Upper lobe of left lung (tissue), 6 donors: ENCODE results near the gene SLC5A6. TPM values are rescaled to one million over a fixed set of nuclear protein-coding genes. Genes with fewer than 3 reads are reported as not detected.
A peak's percentile ranks its signal among the peaks of the same experiment; 100 is the strongest.

ENCODE experiments used
- ATAC-seq, 2 donors: fragments of 200-7000 bp; cut with Tn5 transposase; one replicate each; pipeline ENCODE4 v1.9.1; 2022; ENCODE audit warnings: mild to moderate bottlenecking in 2 of 2, moderate library complexity in 2 of 2; ENCODE audit not compliant: low FRiP score in 2 of 2
- DNase-seq, 2 donors: peaks; one replicate each; pipeline ENCODE4 v3.0.0-alpha.2; 2019 to 2020
- H3K27ac ChIP-seq, 4 donors: fragments of 200-600 bp; sonication (generic); one replicate each; pipeline ENCODE4 v1.5.1; 2016 to 2019
- H3K27me3 ChIP-seq, 4 donors: fragments of 200-600 bp; sonication (generic); one replicate each; pipeline ENCODE4 v1.5.1; 2017 to 2019
- H3K36me3 ChIP-seq, 4 donors: fragments of 200-600 bp; sonication (generic); one replicate each; pipeline ENCODE4 v1.5.1; 2016 to 2019
- H3K4me1 ChIP-seq, 4 donors: fragments of 200-600 bp; sonication (generic); one replicate each; pipeline ENCODE4 v1.5.1; 2018 to 2019
- H3K4me3 ChIP-seq, 4 donors: fragments of 200-600 bp; sonication (generic); one replicate each; pipeline ENCODE4 v1.5.1; 2017 to 2019; ENCODE audit warnings: mild to moderate bottlenecking in 2 of 4, moderate library complexity in 1 of 4
- H3K9me3 ChIP-seq, 4 donors: fragments of 200-600 bp; sonication (generic); one replicate each; pipeline ENCODE4 v1.5.1; 2018 to 2019
- EP300 ChIP-seq, 4 donors: sonication (generic); formaldehyde crosslinking; IDR thresholded peaks; one replicate each; pipeline ENCODE4 v1.5.1; 2017; ENCODE audit warnings: antibody characterized with exemption in 4 of 4, control low read depth in 2 of 4
- POLR2A ChIP-seq, 4 donors: fragments of 450-650 bp; IDR thresholded peaks; one replicate each; pipeline ENCODE4 v1.5.1; 2016 to 2017; ENCODE audit warnings: antibody characterized with exemption in 4 of 4, mild to moderate bottlenecking in 2 of 4
- POLR2AphosphoS5 ChIP-seq, 2 donors: sonication (generic); formaldehyde crosslinking; IDR thresholded peaks; one replicate each; pipeline ENCODE4 v1.5.1; 2017; ENCODE audit warnings: antibody characterized with exemption in 2 of 2
- WGBS, 2 donors: methylation state at CpG; one replicate each; pipeline ENCODE4 v1.1.5; 2017 to 2018; 5-methylcytosine and 5-hydroxymethylcytosine counted together
- total RNA-seq, 6 donors: library from RNA; depleted of rRNA in 4 of 6; stranded (reverse); fragments of >200 nt in 4 of 6; gene quantifications; one replicate each; pipeline versions ENCODE4 v1.1.0 to v1.2.1, GENCODE V29; 2016 to 2021
- TF ChIP-seq, protein P1 (sequence below), 6 experiments: fragments of 450-650 bp in 4 of 6; fragments of 200-600 bp in 2 of 6; sonication (generic) in 2 of 6; IDR thresholded peaks; one replicate each; pipeline ENCODE4 v1.5.1; 2016 to 2019; ENCODE audit warnings: antibody characterized with exemption in 6 of 6
- donor health status: DM: no; HTN: no; CAD: no; lungs with moderate emphysema.
- donor health status: DM: no; HTN: yes; CAD: no; lungs with severe emphysema.

SLC5A6 gene
- total RNA-seq, 6 donors from 2014 or later = 13.6 to 29.6 (median 21.0) TPM

DNA sequence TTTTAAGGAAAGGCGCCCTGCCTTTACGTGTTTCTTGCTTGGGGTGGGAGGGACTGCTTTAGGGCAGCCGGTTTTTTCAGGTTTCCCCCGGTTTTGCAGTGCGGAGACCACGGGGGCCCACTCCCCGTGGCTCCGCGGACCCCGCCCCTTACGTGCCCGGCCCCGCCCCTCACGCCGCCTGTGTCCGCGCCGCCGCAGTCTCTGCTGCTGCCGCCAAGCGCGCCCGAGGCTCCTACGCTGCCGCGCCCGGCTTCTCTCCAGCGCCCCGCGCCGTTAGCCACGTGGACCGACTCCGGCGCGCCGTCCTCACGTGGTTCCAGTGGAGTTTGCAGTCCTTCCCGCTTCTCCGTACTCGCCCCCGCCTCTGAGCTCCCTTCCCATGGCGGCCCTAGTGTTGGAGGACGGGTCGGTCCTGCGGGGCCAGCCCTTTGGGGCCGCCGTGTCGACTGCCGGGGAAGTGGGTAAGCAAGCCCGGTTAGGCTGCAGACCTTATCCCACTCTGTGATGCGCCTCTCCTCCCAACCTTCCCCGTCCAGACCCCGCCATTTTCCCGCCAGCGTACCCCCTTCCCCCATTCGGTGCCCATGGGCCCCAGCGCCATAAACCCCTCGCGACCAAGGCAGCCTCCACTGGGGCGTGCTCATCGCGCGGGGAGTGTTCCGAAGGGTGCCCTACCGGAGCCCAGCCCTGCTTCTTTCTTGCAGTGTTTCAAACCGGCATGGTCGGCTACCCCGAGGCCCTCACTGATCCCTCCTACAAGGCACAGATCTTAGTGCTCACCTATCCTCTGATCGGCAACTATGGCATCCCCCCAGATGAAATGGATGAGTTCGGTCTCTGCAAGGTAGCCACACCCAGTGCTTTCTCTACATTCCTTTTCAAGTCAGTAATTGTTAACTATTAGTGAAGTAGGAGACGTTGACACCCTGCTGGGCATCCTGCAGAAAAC is 5.4 kb upstream of the SLC5A6 start, which contains the start of gene CAD:
CAD (plus strand) TSS at position 197 of the 949 bp plus-strand sequence; CDS start at position 380, 183 bp downstream.
- DNase-seq = peak; percentile 92 to 98
- H3K27ac ChIP-seq = peak within 1 kb of the TSS; percentile 63 to 74 (median 69)
- H3K9me3 ChIP-seq = no peaks in the 10 kb centered on the region
- peaks cover 0 to 34% (median 9%) of the 10 kb centered on the region in 4 donors for H3K36me3 ChIP-seq
- 1% methylated on average over 52 to 67 of the region's 72 CpGs for WGBS, 2 donors
- peak in 1 of 4 donors; percentile 46 for TF ChIP-seq POLR2A (IDR thresholded peaks at IDR 0.05)
- TF ChIP-seq, protein P1, sequence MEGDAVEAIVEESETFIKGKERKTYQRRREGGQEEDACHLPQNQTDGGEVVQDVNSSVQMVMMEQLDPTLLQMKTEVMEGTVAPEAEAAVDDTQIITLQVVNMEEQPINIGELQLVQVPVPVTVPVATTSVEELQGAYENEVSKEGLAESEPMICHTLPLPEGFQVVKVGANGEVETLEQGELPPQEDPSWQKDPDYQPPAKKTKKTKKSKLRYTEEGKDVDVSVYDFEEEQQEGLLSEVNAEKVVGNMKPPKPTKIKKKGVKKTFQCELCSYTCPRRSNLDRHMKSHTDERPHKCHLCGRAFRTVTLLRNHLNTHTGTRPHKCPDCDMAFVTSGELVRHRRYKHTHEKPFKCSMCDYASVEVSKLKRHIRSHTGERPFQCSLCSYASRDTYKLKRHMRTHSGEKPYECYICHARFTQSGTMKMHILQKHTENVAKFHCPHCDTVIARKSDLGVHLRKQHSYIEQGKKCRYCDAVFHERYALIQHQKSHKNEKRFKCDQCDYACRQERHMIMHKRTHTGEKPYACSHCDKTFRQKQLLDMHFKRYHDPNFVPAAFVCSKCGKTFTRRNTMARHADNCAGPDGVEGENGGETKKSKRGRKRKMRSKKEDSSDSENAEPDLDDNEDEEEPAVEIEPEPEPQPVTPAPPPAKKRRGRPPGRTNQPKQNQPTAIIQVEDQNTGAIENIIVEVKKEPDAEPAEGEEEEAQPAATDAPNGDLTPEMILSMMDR (IDR thresholded peaks at IDR 0.05) = peak in 5 of 6 experiments; percentile 18 to 66 (median 57)
- TF ChIP-seq EP300 (IDR thresholded peaks at IDR 0.05) = no peak
- TF ChIP-seq POLR2AphosphoS5 (IDR thresholded peaks at IDR 0.05) = peak in 1 of 2 donors; percentile 66
- peaks cover 16 to 29% (median 22%) of the 10 kb centered on the region in 4 donors for H3K4me1 ChIP-seq
- peak within 1 kb of the TSS; percentile 71 to 81 (median 73) for H3K4me3 ChIP-seq
- peak; percentile 93 to 97 for ATAC-seq
- no peaks in the 10 kb centered on the region for H3K27me3 ChIP-seq

DNA sequence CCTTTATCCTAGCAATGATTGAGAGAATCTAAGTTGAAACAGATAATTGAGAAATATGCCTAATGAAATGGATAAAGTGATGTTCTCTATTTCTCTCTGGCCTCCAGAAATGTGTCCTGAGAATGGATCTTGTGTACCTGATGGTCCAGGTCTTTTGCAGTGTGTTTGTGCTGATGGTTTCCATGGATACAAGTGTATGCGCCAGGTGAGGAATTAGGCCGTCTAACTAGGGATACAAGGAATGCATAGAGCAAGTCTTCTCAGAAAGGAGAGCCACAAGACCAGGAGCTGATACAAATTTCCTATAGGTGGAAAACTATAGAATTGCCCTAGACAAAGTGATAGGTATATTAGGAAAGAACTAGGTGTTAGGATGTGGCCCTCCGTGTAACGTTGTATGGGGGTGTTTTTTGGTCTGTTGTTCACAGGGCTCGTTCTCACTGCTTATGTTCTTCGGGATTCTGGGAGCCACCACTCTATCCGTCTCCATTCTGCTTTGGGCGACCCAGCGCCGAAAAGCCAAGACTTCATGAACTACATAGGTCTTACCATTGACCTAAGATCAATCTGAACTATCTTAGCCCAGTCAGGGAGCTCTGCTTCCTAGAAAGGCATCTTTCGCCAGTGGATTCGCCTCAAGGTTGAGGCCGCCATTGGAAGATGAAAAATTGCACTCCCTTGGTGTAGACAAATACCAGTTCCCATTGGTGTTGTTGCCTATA is 4.5 kb upstream of the SLC5A6 start:
- no peak for DNase-seq
- no peak for TF ChIP-seq POLR2AphosphoS5 (IDR thresholded peaks at IDR 0.05)
- no peak for TF ChIP-seq POLR2A (IDR thresholded peaks at IDR 0.05)
- no peak for TF ChIP-seq EP300 (IDR thresholded peaks at IDR 0.05)
- TF ChIP-seq, protein P1 (IDR thresholded peaks at IDR 0.05) = no peak

DNA sequence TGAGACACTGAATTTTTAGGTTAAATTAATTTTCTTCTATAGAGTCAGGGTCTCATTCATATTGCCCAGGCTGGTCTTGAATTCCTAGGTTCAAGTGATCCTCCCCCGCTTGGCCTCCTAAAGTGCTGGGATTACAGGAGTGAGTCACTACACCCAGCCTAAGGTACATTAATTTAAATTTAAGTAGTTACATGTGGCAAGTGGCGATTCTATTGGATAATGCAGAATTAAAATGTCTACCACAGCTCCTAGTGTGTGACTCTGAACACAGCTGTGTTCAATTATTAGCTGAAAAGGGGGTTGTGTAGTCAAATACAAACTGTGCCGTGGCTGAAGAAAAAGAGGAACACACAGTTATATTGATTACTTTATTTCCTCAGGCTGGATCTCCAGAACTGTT is 2.9 kb upstream of the SLC5A6 start:
- H3K4me1 ChIP-seq = peaks cover 21 to 37% (median 26%) of the 10 kb centered on the region in 4 donors
- H3K27ac ChIP-seq = no peak overlapping the region
- ATAC-seq = no peak
- H3K36me3 ChIP-seq = peaks cover 0 to 15% (median 0%) of the 10 kb centered on the region in 4 donors
- DNase-seq = no peak
- no peaks in the 10 kb centered on the region for H3K27me3 ChIP-seq
- H3K9me3 ChIP-seq = no peaks in the 10 kb centered on the region
- WGBS, 2 donors = 91 to 93% methylated on average over 3 of the region's 3 CpGs
- H3K4me3 ChIP-seq = no peak overlapping the region
- no peak for TF ChIP-seq POLR2A (IDR thresholded peaks at IDR 0.05)
- TF ChIP-seq, protein P1 (IDR thresholded peaks at IDR 0.05) = no peak

More for the DNA sequence above, 4.5 kb upstream of the SLC5A6 start:
- ATAC-seq = no peak
- Histone ChIP-seq H3K27ac (peak overlapping the region; percentile 63 to 74 (median 69)), H3K36me3 (peaks cover 0 to 26% (median 4%) of the 10 kb centered on the region in 4 donors), H3K4me3 (peak overlapping the region; percentile 71 to 81 (median 73)), H3K27me3 (no peaks in the 10 kb centered on the region), H3K9me3 (no peaks in the 10 kb centered on the region), H3K4me1 (peaks cover 16 to 29% (median 22%) of the 10 kb centered on the region in 4 donors)
- 83 to 91% methylated on average over 13 of the region's 13 CpGs for WGBS, 2 donors

DNA sequence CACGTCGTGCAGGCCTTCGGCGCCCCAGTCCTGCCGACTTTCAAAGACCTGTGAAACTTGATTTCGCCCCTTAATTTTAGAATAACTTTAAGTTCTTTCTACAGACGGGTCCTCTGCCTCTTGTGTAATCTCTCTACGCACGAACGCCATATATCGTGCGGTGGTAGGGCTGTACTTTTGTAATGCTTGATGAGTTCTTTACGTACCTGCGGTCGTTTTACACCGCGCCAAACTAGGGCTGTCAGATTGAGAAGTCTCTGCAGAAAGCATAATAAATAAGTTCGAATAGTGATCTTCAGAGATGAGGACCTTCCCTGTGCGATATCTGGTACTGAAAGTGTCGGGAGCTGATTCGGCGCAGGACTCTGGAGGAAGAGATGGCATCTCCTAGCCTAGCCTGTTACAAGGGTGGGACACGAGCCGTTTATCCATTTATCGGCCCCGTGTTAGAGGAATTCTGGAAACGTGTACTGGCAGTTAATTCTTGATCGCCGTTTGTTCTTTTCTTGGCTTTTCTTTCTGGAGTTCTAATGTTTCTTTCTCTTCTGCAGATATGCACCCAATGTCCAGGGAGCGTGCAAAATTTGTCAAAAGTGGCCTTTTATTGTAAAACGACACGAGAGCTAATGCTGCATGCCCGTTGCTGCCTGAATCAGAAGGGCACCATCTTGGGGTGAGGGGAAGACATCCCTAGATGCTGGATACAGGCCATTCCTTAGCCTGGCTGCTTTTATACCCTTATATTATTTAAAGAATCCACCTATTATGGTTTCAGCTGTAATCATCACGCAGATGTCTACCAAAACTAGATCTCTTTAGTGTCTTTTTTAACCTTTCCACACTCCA is 781 bp upstream of the SLC5A6 start:
- no peak for DNase-seq
- Histone ChIP-seq H3K4me3 (peak overlapping the region; percentile 68 to 89 (median 84)), H3K27ac (peak overlapping the region; percentile 95 to 100 (median 98)), H3K9me3 (no peaks in the 10 kb centered on the region), H3K36me3 (peaks cover 0 to 19% (median 8%) of the 10 kb centered on the region in 4 donors), H3K4me1 (peaks cover 15 to 30% (median 22%) of the 10 kb centered on the region in 4 donors), H3K27me3 (no peaks in the 10 kb centered on the region)
- peak; percentile 14 to 52 for ATAC-seq
- 7 to 8% methylated on average over 34 of the region's 34 CpGs for whole genome bisulfite sequencing, 2 donors
- TF ChIP-seq POLR2AphosphoS5 (IDR thresholded peaks at IDR 0.05) = no peak
- TF ChIP-seq, protein P1 (IDR thresholded peaks at IDR 0.05) = no peak
- no peak for TF ChIP-seq EP300 (IDR thresholded peaks at IDR 0.05)
- no peak for TF ChIP-seq POLR2A (IDR thresholded peaks at IDR 0.05)
